ENCODE data around the gene VPS52.
"Not testable (repeated sequence)": the region's sequence is repeated elsewhere in the genome, so short reads cannot be mapped to it uniquely, and the experiment has no call there.

Gene VPS52

DNA sequence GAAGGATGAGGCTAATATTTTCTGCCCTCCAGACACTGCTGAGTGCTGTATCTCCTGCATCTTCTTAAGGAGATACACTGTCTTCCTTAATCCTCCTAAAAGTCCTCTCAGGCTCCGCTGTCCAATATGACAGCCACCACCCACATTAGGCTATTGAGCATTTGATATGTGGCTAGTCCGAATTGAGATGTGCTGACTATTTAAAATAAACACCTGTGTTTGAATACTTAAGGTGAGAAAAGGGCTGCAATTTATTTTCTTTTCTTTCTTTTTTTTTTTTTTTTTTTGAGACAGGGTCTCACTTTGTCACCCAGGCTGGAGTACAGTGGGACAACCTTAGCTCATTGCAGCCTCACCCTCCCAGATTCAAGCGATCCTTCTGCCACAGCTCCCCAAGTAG lies 30.2 kb upstream of the VPS52 start:
- DNase-seq (ENCODE audit: low read depth) = no peak

DNA sequence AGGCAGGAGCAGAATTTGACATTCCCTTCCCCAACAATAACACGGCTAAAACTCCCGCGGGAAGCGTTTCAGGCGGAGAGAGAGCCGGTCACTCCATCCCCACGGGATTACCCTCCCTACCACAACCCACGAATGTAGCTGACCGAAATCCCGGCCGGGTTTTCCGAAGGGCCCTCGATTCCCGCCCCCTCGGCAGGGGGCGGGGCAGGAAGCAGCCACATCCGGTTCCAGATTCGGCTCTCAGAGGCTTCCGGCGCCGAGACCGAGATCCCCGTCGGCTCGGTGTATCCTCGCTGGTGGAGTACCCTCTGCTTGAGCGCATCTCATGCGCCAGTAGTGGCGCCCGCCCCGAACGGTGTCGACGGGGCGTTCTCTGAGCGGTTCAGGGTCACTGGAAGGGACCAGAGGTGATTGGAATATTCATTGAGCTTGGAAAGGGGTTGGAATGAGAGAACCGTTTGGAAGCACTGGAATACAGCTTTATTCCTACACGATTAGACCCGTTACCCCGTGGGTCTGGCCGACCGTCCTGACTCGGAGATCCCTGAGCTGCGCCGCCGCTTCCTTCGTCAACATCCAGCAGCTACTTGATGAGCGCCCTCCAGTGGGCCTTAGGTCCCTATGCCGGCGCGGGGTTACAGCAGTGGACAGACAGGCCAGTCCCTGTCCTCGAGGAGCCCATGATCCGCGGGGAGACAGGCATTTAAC lies 27.7 kb upstream of the VPS52 start:
- peak; percentile 90 for DNase-seq (ENCODE audit: low read depth)

DNA sequence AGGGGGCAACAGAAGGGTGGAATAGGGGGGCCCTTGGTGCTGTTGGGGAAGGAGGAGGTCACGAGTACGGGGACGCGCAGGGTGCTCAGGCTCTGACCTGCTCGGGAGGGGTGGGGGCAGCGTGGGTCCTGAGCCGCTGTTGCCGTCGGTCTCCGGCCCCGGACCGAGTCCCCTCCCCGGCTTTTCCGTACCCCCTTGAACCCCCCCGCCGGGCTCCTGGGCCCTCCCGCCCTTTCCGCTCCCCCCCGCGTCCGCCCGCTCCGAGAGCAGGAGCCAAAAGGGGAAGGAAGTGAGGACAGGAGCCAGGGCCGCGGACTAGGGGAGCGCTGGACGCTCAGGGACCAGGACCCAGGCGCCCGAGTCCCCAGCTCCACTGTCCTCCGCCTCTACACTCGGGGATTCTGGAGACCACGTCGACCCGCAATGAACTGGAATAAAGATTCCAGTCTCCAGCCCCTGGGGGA lies 27.1 kb upstream of the VPS52 start, which contains the start of gene RGL2:
RGL2 (minus strand) TSS at position 170 of the 464 bp plus-strand sequence. CDS start 332 bp downstream, outside the sequence.
- DNase-seq (ENCODE audit: low read depth) = no peak

DNA sequence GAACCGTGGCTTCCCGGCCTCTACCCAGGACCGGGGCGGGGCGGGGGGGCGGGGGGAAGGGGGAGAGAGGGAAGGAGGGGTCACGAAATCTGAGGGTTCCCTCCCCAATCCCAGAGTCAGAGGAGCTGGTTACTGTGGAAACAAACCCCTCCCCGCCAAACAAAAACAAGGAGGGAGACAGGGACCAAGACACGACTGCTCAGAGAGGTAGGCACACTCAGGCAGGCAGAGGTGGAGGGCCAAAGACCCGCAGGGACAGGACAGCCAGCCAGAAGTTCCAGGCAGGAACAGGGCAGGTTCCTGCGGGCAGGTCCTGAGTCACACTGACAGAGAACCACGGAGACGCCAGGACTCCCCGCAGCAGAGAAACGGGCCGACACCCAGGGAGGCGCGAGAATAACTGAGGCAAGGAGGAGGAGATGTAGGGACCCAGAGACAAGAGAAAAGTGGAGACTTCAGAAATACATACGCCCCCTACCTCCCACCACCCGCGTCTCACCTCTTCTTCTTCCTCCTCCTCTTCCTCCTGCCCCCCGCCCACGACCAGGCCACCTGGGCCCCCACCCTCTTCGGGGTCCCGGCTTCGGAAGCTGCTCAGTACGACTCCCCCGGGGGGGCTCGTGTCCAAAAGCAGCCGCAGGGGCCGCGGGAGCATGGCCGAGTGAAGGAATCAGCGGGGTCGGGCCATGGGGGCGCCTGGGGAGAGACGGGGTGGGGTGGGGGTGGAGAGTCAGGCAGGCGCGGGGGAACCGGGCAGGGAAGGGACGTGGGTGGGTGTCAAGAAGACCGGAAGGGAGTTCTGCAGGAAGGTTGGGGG lies 26.5 kb upstream of the VPS52 start:
- no peak for DNase-seq (ENCODE audit: low read depth)

DNA sequence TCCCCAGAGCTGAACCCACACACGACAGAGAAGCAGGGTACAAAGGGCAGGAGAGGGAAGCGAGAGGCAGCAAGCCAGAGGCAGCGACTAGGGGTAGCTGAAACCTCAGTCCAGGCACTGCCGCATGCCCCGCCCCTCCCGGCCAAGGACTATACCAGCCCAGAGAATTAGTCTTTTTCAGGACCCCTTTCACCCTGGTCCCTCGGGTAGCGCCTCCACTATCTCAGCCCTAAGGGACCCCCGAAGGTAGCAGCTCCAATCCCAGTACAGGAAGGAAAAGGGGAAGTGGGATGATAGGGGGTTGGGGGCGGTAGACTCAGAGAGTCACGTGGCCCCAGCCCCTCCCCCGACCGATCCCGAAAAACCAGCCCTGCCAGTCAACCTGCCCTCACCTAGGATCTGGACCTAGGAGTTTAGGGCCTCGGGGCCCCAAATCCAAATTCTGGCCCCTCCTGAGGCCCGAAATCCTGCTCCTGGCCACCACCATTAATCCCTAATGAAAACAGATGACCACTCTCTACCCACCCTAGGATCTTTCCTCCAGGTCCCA lies 25.8 kb upstream of the VPS52 start:
- DNase-seq (ENCODE audit: low read depth) = no peak

DNA sequence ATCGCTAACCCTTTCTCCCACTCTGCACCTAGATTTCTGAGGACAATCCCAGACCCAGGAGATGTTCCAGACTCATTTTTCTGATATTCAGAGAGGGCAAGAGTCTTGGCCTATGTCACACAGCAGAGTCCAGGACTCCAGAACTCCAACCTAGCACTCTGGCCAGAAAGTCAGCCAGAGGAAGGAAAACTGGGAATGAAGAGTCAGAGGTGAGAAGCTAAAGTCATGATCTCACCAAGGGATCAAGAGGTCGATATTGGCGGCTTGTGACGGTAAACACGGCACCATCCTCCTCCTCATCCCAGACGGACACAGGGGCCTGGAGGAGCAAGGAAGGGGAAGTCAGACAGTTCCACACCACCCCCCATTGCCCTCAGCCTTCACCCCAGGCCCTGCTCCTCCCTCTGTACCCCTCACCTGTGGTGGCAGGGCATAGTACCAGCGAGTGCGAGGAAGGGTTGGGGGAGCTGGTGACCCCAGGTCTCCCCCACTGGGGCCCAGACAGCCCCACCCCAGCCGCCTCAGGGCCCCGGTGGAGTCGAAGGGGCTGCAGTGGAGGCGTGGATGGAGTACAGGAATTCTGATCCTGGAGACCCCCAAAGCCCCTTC lies 25.2 kb upstream of the VPS52 start:
- DNase-seq (ENCODE audit: low read depth) = no peak

DNA sequence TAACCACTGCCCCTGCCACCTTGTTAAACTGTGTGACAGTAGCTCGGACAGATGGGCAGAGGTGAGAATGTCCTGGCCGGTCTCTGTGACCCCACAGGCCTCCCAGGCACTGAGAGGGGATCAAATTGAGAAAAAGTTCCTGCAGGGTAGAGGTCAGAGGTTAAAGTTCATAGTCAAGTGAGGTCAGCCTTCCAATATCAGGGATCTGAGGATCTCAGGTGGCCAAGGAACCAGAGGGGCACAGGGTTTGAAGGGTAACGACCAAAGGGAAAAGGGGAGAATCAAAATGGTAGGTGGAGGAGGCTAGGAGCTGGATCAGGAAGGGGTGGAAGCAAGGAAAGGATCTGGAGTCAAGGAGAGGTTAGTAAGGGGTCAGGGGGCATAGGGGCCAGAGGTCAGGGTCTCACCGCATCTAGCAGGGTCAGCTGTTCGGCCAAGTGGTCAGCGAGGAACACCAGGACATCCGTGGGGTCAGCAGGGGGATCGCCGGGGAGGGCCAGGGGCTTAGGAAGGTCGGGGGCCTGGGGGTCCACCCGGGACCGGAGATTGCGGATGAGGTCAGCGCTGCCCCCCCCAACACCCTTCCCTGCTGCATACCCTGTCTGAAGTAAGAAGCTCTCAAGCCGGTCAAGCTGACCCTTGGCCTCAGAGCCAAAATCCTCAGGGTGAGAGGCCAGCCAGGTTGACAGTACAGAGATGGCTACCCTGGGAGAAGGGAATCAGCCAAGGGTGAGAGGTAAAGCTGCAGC lies 24.1 kb upstream of the VPS52 start:
- no peak for DNase-seq (ENCODE audit: low read depth)

DNA sequence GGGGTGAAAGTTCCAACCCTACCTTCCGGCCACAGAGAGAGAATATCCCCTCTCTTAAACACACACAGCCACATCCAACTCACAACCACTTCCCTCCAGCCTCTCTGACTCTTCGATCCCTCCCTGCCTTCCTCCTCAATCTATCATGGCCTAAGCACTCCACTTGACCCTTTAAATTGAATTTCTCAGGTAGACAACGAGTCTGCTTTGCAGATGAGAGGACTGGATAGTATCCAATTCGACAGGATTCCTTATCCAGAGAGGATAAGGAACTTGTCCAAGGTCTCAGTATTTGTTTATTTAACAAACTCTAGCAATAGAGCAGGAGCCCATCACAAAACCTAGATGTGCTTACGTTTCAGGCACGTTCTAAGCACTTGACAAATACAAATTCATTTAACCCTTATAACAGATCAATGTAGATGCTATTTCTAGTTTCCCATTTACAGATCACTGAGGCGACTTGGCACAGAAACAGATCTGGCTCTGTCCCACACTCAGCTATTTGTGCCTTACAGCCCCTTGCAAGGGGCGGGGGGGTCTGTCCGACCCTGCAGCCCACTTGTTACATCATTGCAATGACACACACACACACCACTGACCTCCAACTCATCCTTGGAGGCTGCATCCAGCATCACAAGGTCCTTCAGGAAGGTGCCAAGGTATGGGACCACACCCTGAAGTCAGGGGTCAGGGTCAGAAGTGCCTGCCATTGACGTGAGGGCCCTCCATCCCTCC lies 22.6 kb upstream of the VPS52 start:
- no peak for DNase-seq (ENCODE audit: low read depth)

DNA sequence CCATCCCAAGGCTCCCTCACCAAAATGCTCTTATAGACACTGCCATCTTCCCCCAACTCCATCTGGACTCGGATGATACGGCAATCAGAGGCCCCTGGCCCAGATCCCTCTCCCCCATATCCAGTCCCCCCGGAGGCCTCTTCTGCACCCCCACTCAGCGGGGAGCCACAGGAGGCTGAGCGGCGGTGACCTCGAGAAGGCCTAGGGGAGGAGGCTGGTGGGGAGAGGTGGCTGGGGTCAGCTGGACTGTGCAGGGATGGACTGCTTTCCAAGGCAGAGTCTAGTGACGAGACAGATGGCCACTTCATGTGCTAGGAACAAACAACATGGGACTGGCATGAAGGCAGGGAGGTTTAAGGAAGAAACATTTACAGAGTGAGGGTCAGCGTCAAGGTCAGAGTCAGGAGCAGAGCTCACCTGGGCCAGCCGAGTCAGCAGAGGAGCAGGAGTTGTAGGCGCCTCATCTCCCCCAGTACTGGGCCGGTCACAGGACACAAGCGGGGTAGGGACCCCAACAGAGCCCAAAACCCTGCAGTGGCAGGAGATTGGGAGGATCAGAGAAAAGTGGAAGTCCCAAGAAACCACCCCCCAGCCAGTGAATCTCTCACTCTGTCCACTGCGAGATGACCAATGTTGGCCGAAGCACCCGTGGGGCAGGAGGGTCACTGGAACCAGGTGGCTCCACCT lies 21.5 kb upstream of the VPS52 start:
- no peak for DNase-seq (ENCODE audit: low read depth)

DNA sequence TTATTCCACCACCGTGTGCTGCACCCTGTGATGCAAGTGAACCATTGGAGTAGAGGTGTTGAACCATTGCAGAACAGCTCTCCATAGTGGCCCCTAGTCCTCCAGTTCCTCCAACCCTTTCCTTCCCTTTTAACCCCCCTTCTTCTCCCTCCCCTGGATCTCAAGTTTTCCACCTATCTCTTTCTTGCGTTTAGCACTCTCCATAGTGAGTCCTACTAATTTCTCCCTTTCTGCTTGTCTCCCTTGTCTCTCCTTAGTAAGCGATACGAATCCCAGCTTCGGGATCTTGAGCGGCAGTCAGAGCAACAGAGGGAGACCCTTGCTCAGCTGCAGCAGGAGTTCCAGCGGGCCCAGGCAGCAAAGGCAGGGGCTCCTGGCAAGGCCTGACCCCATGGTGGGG lies 18.8 kb upstream of the VPS52 start:
- no peak for DNase-seq (ENCODE audit: low read depth)

DNA sequence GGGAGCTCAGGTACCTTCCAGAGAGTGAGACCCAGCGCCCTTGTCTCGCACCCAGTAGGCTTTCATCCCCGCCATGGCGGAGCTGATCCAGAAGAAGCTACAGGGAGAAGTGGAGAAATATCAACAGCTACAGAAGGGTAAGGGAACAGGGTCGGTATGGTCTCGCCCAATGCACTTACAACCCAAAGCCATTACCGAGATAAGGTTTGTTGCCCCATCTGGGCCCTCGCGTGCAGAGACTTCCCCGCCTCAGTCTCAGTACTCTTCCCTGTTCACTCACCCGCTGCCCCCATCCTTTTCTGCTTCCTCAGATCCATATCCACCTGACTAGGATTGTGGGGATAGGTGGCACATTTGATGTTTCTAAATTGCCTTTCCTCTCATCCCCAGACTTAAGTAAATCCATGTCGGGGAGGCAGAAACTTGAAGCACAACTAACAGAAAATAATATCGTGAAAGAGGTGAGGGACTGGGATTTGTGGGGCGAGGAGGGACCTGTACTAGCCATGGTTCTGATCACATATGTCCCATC lies 18.2 kb upstream of the VPS52 start:
- DNase-seq (ENCODE audit: low read depth) = no peak

DNA sequence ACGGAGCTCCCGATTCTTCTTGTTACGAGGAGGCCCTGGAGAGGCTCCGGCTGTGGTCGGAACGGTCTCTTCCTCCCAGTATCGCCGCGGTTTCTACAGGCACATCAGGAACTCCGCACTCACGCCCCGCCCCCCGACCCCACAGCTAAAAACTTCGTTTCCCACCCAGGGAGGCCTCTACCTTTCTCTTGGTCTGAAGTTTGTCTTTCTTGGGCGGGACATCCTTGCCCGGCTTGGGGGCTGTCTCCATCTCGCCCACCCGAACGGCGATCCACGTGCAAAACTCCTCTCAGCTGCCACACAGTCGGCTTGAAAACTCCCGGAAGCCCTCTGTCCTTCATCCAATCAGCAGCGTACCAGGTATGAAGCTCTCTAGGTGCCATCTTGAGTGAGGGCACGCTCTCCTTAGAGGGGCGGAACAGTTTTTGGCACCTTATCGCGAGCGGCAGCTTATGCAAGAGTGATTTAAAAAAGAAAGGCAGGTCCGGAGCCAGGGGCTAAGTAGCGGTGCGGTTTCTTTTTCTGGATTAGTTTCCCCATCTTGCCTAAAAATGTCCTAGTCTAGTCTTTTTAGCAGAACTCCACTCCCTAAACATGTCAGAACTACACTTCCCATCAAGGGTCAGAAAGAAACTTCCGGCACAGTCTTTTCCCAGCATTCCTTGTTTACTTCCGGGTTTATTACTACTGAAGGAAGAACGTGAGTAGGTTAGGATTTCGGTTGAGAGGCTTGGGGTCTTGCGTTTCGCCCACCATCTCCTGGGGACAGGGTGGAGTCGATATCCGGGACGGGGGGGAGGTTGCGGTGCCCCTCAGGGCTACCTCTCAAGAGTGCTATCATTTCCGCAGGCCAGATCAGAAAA lies 17.5 kb upstream of the VPS52 start, which contains the start of the genes PFDN6 and WDR46:
PFDN6 (plus strand) TSS at position 681 of the 863 bp plus-strand sequence. CDS start 256 bp downstream, outside the sequence.
WDR46 (minus strand) TSS at position 319 of the 863 bp plus-strand sequence; CDS start at position 250, 69 bp downstream.
- DNase-seq (ENCODE audit: low read depth) = peak; percentile 60

DNA sequence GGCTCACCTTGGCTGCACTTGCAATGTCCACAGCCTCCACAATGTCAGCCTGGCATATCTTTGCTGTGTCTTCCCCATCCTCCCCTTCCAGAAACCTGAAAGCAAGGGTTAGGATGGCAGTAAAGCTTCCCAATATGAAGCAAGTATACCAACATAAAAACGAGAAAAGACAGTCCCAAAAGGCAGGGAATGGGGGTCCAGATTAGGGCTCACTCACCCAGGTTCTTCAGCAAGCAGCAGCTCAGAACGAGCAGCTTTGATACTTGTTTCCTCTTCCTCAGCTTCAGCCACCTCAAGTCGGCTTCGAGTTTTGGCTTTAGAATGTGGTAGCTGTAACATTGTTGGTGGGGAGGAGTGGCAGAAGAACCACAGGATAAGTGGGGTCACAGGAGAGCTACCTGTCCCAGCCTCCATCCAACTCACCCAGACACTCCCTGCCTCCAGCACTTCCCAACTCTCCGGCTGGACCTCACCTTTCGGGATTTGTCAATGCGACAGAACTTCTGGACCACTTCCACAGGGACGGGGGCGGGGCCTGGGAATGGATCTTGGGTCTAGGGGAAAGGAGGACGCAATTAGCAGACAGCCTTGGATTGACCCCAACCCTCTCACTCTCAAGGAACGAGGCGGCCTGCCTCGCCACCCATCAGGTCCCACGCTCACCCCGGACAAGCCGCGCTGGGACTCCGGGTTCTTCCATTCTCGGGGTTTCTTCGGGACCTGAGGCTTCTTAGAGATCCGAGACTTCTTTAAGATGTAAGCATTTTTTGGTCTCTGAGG lies 16.7 kb upstream of the VPS52 start:
- DNase-seq (ENCODE audit: low read depth) = no peak

DNA sequence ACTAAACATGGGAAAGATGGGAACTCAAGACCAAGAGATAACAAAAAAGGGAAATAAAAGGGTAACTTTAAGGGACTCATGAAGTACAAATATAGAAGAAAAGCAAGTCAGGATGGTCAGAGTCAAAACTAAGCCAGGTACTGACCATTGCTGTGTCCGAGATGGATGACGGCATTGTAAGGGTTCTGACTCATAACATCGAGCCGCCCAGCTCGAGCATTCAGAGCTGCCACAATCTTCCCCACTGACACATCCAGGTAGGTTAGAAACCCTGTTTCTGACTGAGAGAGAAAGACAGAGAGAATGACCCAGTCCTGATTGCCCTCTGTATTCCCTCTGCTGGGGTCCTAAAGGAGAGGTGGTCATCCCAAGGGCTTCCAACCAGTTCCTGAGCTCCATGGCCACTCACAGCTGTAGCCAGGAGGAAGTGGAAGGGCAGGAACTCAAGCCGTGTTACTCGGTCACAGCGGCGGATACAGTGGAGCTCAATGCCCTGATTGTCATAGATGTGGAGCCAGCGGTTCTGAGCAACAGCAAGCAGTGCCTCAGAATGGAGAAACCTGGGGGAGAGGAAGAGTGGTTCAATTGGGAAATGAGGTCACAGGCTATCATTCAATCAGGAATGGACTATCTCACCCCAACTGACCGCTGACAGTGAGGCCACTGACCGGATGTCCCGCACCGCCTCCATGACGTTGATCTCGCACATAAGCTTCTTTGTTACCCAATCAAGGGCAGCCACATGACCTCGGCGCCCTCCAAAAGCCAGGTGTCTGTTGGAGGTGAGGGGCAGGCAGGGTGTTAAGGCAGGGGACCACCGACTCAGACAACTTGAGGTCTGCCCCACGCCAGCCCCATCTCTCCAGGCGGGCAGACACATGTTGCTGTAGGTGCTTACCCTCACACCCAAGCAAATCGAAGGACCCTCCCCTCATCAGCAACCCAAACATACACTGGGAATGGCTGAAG lies 15.6 kb upstream of the VPS52 start:
- no peak for DNase-seq (ENCODE audit: low read depth)

DNA sequence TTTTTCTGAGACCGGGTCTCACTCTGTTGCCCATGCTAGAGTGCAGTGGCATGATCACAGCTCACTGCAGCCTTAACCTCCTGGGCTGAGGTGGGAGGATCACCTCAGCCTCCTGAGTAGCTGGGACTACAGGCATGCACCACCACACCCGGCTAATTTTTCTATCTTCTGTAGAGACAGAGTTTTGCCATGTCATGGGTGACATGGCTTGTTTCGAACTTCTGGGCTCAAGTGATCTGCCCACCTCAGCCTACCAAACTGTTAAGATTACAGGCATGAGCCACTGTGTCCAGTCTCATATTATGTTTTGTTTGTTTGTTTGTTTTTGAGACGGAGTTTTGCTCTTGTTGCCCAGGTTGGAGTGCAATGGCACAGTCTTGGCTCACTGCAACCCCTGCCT lies 13.5 kb upstream of the VPS52 start:
- not testable (repeated sequence) for DNase-seq (ENCODE audit: low read depth)

DNA sequence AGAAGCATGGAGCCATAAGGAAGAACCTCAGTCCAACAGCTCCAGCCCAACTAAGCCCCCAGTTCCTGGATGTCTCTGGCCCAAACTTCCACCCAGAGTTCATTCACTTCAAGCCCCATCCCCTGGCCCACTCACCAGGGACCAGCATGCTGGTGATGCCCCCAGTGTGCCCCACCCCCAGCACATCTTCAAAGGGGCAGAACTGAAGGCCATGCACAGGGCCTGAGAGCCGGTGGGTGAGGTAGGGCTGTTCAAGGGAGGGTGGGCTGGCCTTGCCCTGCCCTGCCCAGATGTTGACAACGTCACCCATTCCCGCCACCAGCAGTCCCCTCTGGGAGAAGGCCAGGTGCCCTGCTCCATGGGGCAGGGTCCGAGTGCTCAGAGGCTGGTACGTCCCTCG lies 8.9 kb upstream of the VPS52 start:
- no peak for DNase-seq (ENCODE audit: low read depth)

DNA sequence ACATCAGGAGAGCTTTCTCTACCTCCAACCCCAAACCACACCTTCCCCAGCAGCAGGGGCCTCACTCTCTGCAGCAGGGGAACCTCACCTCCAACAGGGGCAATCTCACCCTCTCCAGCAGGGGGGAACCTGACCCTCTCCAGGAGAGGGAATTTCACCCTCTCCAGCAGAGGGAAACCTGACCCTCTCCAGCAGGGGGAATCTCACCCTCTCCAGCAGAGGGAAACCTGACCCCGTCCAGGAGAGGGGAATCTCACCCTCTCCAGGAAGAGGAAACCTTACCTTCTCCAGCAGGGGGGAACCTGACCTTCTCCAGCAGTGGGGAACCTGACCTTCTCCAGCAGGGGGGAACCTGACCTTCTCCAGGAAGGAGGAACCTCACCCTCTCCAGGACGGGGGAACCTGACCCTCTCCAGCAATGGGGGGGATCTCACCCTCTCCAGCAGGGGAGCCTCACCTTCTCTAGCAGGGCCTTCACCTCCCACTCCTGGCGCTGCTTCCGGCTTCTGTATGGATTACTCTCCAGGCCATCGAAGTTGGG lies 8.4 kb upstream of the VPS52 start:
- DNase-seq (ENCODE audit: low read depth) = no peak
